Activated naive CD4-positive, alpha-beta T cell treated with anti-CD3 and anti-CD28 coated beads for 36 hours (primary cell): ENCODE results near the gene PDE6A. TPM values are rescaled to one million over a fixed set of nuclear protein-coding genes. Genes with fewer than 3 reads are reported as not detected.
A peak's percentile ranks its signal among the peaks of the same experiment; 100 is the strongest.

Experiments
- CTCF ChIA-PET: fragments of 350-600 bp; sonication (Branson Sonifier 250); formaldehyde crosslinking; loops from one replicate; lab custom pipeline; 2021; ENCODE audit warnings: antibody characterized with exemption; lab: Charles Lee
- DNase-seq: peaks from one replicate; pipeline ENCODE4 v3.0.0-alpha.2; 2020
- H3K27ac Mint-ChIP-seq: one replicate; pipeline ENCODE4 v1.8.0; 2021; ENCODE audit warnings: mild to moderate bottlenecking, mixed read lengths
- H3K27me3 Mint-ChIP-seq: one replicate; pipeline ENCODE4 v1.8.0; 2021; ENCODE audit warnings: low read depth, mixed read lengths
- H3K36me3 Mint-ChIP-seq: one replicate; pipeline ENCODE4 v1.8.0; 2021; ENCODE audit warnings: low read depth, mixed read lengths
- H3K4me1 Mint-ChIP-seq: one replicate; pipeline ENCODE4 v1.8.0; 2021; ENCODE audit warnings: low read depth, mixed read lengths
- H3K4me3 Mint-ChIP-seq: one replicate; pipeline ENCODE4 v1.8.0; 2021; ENCODE audit warnings: mild to moderate bottlenecking, moderate library complexity, mixed read lengths
- H3K9me3 Mint-ChIP-seq: one replicate; pipeline ENCODE4 v1.8.0; 2021; ENCODE audit warnings: mixed read lengths
- intact Hi-C: fragments of 100-400 bp; cut with micrococcal nuclease; formaldehyde crosslinking; loops from one replicate; pipeline ENCODE4 v1.15.1; 2023
- total RNA-seq, 2 experiments: library from RNA; stranded (reverse); gene quantifications; one replicate each; pipeline ENCODE4 v1.2.3, GENCODE V29; 2021

The PDE6A gene
- total RNA-seq, 2 experiments from 2014 or later = not detected

DNA sequence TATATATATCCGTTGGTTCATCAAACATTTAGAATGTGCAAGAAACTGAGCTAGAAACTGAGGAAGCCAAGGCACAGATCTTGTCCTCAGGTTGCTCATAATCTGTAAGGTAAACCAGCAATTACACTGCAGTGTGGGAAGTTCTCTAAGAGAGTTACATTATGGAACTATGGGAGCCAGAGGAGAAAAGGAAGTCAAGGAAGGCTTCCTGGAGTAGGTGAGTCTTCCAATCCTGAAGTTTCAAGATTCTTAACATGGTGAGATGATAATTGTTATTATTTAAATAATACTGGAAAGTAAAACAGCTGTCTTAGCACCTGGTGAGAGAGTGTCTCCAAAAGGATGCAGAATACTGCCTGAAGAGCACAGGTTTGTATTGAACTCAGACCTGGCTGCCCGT, 44.2 kb downstream of the PDE6A start:
- Mint-ChIP-seq H3K4me1 (peaks cover 9% of the 10 kb centered on the region), H3K9me3 (no peaks in the 10 kb centered on the region), H3K27me3 (peaks cover 5% of the 10 kb centered on the region), H3K4me3 (no peak overlapping the region), H3K27ac (no peak overlapping the region), H3K36me3 (no peaks in the 10 kb centered on the region)
- intact Hi-C loops = no loop called here
- CTCF ChIA-PET = no interaction called here
- DNase-seq = no peak

DNA sequence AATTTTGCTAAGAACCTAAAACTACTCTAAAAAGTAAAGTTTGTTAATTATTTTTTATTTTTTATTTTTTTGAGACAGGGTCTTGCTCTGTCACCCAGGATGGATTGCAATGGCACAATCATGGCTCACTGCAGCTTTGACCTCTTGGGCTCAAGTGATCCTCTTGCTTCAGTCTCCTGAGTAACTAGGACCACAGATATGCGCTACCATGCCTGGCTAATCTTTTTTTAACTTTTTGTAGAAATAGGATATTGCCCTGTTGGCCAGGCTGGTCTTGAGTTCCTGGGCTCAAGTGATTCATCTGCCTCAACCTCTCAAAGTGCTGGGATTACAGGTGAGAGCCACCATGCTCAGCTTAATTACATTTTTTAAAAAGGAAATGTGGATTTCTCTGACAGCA, 45.8 kb downstream of the PDE6A start:
- no peak overlapping the region for H3K27ac Mint-ChIP-seq
- no peak overlapping the region for H3K4me3 Mint-ChIP-seq
- CTCF ChIA-PET = no interaction called here
- no peak for DNase-seq
- H3K27me3 Mint-ChIP-seq = peaks cover 2% of the 10 kb centered on the region
- no peaks in the 10 kb centered on the region for H3K9me3 Mint-ChIP-seq
- H3K36me3 Mint-ChIP-seq = no peaks in the 10 kb centered on the region
- intact Hi-C loops = no loop called here
- H3K4me1 Mint-ChIP-seq = peaks cover 3% of the 10 kb centered on the region

DNA sequence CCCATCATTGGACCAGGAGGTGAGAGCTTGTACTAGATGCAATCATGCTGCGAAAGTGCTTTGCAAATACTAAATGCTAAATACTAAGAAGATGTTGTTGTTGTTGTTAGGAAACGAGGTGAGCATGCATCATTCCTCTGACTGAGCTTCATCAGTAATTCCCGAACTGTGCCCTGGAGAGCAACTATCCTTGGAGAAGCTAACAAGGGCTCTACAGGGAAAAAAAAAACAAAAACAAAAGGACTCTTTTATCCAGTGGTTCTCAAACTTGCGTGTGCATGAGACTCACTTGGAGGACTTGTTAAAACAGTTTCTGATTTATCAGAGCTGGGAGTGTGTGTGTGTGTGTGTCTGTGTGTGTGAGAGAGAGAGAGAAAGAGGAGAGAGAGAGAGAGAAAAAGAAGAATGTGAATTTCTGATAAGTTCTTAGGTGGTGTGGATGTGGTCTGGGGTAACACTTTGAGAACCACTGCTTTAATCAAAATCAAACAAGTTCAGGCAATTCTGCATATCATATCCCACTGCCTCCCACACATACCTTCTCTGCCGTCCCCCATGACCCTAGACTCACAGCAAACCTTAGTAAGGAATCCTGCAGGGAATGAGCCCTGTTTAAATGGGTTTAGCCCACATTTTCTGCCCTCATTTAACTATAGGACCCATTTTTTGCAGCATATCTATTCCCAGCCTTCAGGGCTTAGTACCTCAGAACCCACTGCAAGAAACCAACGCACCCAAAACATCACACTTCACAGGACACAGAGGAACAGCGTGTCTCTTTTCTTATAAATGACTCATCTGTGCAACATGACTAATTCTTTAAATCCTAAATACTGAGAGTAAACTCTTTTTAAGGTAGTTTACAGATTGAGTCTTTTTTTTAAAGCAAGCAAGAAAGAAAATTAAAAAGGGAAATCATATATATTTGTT, 48.9 kb downstream of the PDE6A start:
- H3K4me3 Mint-ChIP-seq = no peak overlapping the region
- no peak overlapping the region for H3K27ac Mint-ChIP-seq
- CTCF ChIA-PET = interaction anchor here (0.6 kb wide), 1 partner anchor 152 kb away, joined by 3 read pairs; no protein-coding TSS in a partner anchor
- intact Hi-C loops = no loop called here
- H3K36me3 Mint-ChIP-seq = no peaks in the 10 kb centered on the region
- peaks cover 3% of the 10 kb centered on the region for H3K4me1 Mint-ChIP-seq
- peaks cover 2% of the 10 kb centered on the region for H3K27me3 Mint-ChIP-seq
- H3K9me3 Mint-ChIP-seq = no peaks in the 10 kb centered on the region
- peak; percentile 17 for DNase-seq

DNA sequence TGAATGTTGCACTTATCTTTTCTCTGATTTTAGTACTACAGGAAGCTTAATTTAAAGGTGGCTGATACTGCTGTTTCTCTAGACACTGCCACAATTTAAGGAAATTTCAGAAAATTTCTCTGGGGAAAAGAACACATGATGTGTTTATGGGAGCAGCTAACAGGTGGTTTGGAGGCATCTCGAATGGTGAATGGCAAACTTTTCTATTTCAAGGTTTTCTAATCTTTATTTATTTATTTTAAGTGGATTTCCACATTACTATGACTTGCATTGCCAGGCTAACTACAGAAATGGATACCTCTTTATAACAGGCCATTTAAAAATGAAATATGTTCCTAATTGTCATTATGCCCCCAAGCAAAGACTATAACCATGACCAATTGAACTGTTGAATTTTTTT, 50.4 kb downstream of the PDE6A start:
- Mint-ChIP-seq H3K27ac (no peak overlapping the region), H3K4me3 (no peak overlapping the region), H3K9me3 (no peaks in the 10 kb centered on the region), H3K4me1 (peaks cover 3% of the 10 kb centered on the region), H3K27me3 (peaks cover 2% of the 10 kb centered on the region), H3K36me3 (no peaks in the 10 kb centered on the region)
- no peak for DNase-seq
- intact Hi-C loops = no loop called here
- CTCF ChIA-PET = interaction anchor here (1.1 to 1.4 kb wide), 2 partner anchors 12 to 96 kb away, joined by 4 read pairs; no protein-coding TSS in a partner anchor

DNA sequence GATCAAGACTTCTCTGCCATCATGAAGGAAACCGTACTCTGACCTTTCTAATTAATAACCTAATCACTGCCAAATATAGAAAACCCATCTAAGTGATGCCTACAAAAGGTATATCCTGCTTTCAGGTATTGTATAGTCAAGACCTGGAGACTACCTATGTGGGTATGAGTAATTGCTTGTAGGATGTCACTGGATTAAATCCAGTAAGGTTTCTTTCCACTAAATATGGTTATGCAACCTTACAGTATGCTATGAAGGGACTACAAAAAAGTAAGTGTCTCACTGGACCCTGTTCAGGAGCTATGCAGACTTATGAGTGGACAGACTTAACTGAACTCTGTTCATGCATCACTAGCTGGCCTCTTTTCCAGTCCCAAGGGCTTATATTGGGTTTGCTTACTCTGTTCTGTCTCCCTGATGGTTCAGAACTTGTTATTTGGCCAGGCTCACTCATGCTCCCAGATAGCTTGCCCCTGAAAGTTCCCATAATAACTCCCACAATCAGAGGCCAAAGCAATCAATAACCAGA, 51.1 kb downstream of the PDE6A start:
- Mint-ChIP-seq H3K27me3 (peaks cover 2% of the 10 kb centered on the region), H3K27ac (no peak overlapping the region), H3K4me3 (no peak overlapping the region), H3K4me1 (peaks cover 3% of the 10 kb centered on the region), H3K36me3 (no peaks in the 10 kb centered on the region), H3K9me3 (no peaks in the 10 kb centered on the region)
- CTCF ChIA-PET = interaction anchor here (1.1 to 1.4 kb wide), 2 partner anchors 12 to 97 kb away, joined by 4 read pairs; no protein-coding TSS in a partner anchor
- intact Hi-C loops = no loop called here
- DNase-seq = no peak

DNA sequence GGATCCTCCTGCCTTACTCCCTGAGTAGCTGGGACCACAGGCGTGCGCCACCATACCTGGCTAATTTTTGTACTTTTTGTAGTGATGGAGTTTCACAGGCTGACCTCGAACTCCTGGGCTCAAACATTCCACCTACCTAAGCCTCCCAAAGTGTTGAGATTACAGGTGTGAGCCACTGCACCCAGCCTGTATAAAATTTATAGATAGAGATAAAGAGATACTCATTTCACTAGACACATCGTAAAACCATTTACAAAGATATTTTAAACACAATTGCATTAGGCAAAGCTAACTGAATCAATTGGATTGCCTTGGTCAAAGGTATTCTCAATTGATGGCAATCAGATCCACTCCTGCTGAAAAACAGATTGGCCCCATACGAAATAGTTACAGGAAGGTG, 52.0 kb downstream of the PDE6A start:
- CTCF ChIA-PET = interaction anchor here (0.9 to 1.4 kb wide), 3 partner anchors 40 to 98 kb away, joined by 4 read pairs; no protein-coding TSS in a partner anchor
- Mint-ChIP-seq H3K27ac (no peak overlapping the region), H3K4me1 (peaks cover 3% of the 10 kb centered on the region), H3K36me3 (no peaks in the 10 kb centered on the region), H3K27me3 (no peaks in the 10 kb centered on the region), H3K9me3 (no peaks in the 10 kb centered on the region), H3K4me3 (no peak overlapping the region)
- DNase-seq = no peak
- intact Hi-C loops = no loop called here

DNA sequence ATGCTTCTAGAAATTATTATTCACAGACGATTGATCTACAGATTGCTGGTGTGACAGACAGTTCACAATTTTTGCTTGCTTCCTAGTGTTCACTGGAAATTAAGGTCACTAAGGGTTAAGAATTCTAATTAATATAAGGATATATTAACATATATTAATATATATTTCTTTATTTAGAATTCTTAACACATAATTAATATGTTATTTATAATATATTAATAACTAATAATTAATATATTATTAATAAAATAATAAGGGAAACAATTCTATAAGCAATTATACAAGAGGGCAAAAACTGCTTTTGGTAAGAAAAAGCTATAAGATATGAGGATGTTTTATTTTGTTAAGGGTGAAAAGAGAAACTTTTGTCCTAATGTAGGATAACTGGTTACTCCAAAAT, 56.3 kb downstream of the PDE6A start:
- DNase-seq = no peak
- H3K36me3 Mint-ChIP-seq = no peaks in the 10 kb centered on the region
- CTCF ChIA-PET = interaction anchor here (0.6 kb wide), 1 partner anchor 363 kb away, joined by 5 read pairs; no protein-coding TSS in a partner anchor
- no peaks in the 10 kb centered on the region for H3K27me3 Mint-ChIP-seq
- no peaks in the 10 kb centered on the region for H3K9me3 Mint-ChIP-seq
- H3K4me1 Mint-ChIP-seq = no peaks in the 10 kb centered on the region
- H3K4me3 Mint-ChIP-seq = no peak overlapping the region
- intact Hi-C loops = no loop called here
- no peak overlapping the region for H3K27ac Mint-ChIP-seq

DNA sequence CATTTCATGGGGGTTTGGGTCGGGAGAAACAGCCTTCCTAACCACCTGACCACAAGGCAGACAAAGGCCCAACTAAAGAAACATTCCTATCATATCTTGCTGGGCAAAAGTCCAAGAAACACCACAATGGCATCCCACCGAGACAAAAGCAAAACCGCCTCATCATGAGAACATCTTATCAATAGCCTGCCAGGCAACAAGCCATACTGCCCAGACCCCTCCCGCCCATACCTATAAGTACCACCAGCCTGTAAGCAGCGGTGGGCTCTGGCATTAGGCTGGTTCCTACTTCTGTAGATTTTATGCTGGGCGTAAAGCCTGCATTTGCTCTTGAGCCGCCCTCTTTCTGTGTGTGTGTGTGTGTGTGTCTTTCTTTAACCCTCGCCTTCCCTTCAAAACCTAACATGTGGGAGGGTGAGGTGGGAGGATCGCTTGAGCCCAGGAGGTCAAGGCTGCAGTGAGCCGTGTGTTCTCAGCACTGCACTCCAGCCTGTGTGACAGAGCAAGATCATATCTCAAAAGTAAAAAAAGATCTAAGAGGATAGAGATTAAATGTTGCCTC, 56.9 kb downstream of the PDE6A start:
- intact Hi-C loops = no loop called here
- H3K27ac Mint-ChIP-seq = no peak overlapping the region
- no peaks in the 10 kb centered on the region for H3K4me1 Mint-ChIP-seq
- H3K27me3 Mint-ChIP-seq = no peaks in the 10 kb centered on the region
- no peak for DNase-seq
- no peak overlapping the region for H3K4me3 Mint-ChIP-seq
- H3K9me3 Mint-ChIP-seq = no peaks in the 10 kb centered on the region
- H3K36me3 Mint-ChIP-seq = no peaks in the 10 kb centered on the region
- CTCF ChIA-PET = no interaction called here

DNA sequence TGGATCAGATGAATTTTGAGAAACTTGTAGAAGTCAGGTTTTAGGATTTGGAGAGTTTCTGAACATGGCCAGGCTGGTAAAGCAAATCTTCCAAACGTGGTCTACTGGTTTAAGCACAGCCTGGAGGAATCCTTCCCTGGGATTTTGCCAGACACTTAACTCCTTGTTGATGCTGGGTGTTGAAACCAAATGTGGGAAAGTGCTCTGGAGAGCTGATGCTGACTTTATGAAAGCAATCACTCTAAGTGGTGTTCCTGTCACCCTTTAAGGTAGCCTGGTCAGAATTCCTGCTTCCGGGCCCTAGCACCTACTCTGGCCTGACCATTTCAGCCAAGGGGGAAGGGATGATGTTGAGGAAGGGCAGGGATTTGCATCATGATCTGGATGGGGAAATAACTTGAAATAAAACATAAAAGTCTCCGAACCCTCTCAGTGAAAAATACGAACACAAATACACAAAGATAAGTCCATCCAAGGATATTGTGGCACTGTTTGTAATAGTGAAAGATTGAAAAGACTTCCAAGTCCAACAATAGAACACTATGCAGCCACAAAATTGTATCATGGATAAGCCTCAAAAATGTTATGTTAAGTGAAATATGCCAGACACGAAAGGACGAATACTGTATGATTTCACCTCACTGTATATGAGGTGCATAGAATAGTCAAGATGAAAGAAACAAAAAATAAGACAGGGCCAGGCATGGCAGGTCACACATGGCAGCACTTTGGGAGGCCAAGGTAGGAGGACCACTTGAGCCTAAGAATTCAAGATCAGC, 57.7 kb downstream of the PDE6A start:
- H3K36me3 Mint-ChIP-seq = no peaks in the 10 kb centered on the region
- no peaks in the 10 kb centered on the region for H3K9me3 Mint-ChIP-seq
- CTCF ChIA-PET = interaction anchor here (1.2 kb wide), 1 partner anchor 13 kb away, joined by 3 read pairs; no protein-coding TSS in a partner anchor
- no peaks in the 10 kb centered on the region for H3K27me3 Mint-ChIP-seq
- H3K4me1 Mint-ChIP-seq = no peaks in the 10 kb centered on the region
- no peak overlapping the region for H3K4me3 Mint-ChIP-seq
- DNase-seq = no peak
- intact Hi-C loops = no loop called here
- no peak overlapping the region for H3K27ac Mint-ChIP-seq

DNA sequence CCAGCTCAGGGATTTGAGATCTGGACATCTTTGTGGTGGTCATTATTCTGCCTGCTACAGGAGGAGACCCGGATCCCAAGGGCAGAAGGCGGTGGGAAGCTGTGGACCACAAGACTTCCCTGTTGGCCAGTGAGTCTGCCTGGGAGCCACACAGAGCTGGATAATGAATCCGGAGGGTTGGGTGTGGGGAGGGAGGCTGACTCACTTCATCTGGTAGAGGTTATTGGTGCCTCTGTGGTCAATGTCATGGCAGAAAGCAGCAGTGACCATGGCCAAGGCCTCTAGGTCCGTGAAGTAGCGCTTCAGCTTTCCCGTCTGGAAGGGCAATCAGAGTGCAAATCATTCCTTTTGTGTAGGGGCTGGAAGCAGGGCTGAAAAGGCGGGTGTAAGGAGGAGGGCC, 58.5 kb downstream of the PDE6A start:
- CTCF ChIA-PET = interaction anchor here (1.2 kb wide), 1 partner anchor 12 kb away, joined by 3 read pairs; no protein-coding TSS in a partner anchor
- H3K27ac Mint-ChIP-seq = no peak overlapping the region
- intact Hi-C loops = no loop called here
- H3K9me3 Mint-ChIP-seq = no peaks in the 10 kb centered on the region
- no peak overlapping the region for H3K4me3 Mint-ChIP-seq
- no peak for DNase-seq
- no peaks in the 10 kb centered on the region for H3K27me3 Mint-ChIP-seq
- no peaks in the 10 kb centered on the region for H3K36me3 Mint-ChIP-seq
- H3K4me1 Mint-ChIP-seq = no peaks in the 10 kb centered on the region

DNA sequence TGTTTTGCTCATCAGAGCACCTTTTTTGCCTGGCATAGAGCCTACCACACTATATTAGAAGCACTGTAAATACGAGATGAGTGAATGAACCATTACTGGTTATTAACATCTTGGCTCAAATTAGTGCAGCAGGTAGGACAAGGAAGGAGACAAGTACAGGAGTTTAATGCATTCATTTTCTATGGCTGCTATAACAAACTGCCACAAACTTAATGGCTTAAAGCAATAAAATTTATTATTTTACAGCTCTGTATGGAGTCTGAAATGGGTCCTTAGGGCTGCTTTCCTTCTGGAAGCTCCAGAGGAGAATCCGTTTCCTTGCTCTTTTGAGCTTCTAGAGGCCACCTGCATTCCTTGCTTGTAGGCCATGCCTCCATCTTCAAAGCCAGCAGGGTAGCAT, 59.1 kb downstream of the PDE6A start:
- Mint-ChIP-seq H3K4me1 (no peaks in the 10 kb centered on the region), H3K27me3 (no peaks in the 10 kb centered on the region), H3K36me3 (no peaks in the 10 kb centered on the region), H3K9me3 (no peaks in the 10 kb centered on the region), H3K4me3 (no peak overlapping the region), H3K27ac (no peak overlapping the region)
- intact Hi-C loops = no loop called here
- DNase-seq = no peak
- CTCF ChIA-PET = interaction anchor here (1.2 kb wide), 1 partner anchor 12 kb away, joined by 3 read pairs; no protein-coding TSS in a partner anchor

DNA sequence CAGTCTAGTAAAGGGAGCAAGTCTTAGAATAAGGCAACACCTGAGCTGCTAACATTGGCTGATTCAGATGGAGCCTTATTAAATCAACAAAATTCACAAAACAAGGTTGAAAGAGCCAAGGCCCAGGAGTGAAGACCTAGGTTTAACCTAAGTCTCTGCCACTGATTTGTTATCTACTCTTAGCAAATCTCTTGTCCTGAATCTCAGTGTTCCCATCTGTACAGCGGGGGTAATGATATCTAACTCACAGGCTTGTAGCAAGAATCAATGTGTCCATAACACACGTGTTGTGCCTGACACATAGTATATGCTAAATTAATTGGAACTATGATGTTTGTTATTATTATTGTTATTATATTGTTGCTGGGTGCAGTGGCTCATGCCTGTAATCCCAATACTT, 61.0 kb downstream of the PDE6A start:
- Mint-ChIP-seq H3K4me1 (no peaks in the 10 kb centered on the region), H3K27ac (no peak overlapping the region), H3K9me3 (no peaks in the 10 kb centered on the region), H3K27me3 (no peaks in the 10 kb centered on the region), H3K36me3 (no peaks in the 10 kb centered on the region), H3K4me3 (no peak overlapping the region)
- intact Hi-C loops = no loop called here
- CTCF ChIA-PET = no interaction called here
- no peak for DNase-seq
